ENCODE results near the gene ALG8.

The ALG8 gene

DNA sequence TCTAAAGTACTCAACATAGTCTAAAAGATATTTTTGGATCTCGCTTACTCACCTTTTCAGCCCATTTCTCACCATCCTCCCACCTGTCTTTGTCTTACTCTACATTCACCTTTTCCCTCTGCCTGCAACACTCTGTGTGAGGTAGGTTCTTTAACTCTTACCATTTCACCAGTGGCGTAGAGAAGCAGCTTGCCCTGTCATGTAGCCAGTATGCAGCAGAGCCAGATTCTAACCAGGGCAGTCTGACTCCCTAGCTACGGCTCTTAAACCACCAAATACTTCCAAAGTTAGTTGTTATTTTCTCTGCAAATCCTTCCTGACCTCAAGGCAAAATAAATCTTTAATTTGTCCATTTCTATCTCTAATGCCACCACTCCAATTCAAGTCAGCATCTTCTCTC is 7.5 kb downstream of the ALG8 start:
- H3K27me3 ChIP-seq (ENCODE audit: low read depth, low read length): no peaks in the 10 kb centered on the region
- H3K9me3 ChIP-seq (ENCODE audit: control insufficient read depth in 1 of 2, low read length in 2 of 2): no peaks in the 10 kb centered on the region
- H3K4me1 ChIP-seq (ENCODE audit: control insufficient read depth in 1 of 2, insufficient read depth in 2 of 2, low read length in 2 of 2): no peaks in the 10 kb centered on the region
- no peak overlapping the region for H3K27ac ChIP-seq (ENCODE audit: low read length)
- no peak overlapping the region for H3K4me3 ChIP-seq (ENCODE audit: low read depth in 1 of 2, low read length in 2 of 2)
- H3K36me3 ChIP-seq (ENCODE audit: control insufficient read depth in 1 of 2, insufficient read depth in 2 of 2, low read length in 2 of 2): no peaks in the 10 kb centered on the region

DNA sequence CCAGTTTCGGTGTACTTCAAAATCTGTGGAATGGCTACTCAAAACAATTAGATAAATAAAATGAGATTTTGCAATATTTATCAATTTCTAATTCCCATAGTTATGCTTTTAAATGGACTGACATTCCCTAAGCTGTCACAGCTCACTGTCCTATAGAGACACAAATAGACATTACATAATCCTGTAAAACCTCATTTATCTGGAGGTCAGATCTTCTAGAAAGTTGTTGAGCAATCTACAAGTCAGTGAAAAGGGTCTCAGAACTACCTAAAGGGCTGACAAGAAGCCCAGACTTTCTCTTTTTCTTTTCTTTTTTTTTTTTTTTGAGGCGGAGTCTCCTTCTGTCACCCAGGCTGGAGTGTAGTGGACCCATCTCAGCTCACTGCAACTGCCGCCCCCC is 12.0 kb downstream of the ALG8 start:
- H3K9me3 ChIP-seq (ENCODE audit: control insufficient read depth in 1 of 2, low read length in 2 of 2): no peaks in the 10 kb centered on the region
- H3K27ac ChIP-seq (ENCODE audit: low read length): no peak overlapping the region
- peaks cover 4 to 10% of the 10 kb centered on the region in 2 donors for H3K36me3 ChIP-seq (ENCODE audit: control insufficient read depth in 1 of 2, insufficient read depth in 2 of 2, low read length in 2 of 2)
- H3K4me3 ChIP-seq (ENCODE audit: low read depth in 1 of 2, low read length in 2 of 2): no peak overlapping the region
- no peaks in the 10 kb centered on the region for H3K27me3 ChIP-seq (ENCODE audit: low read depth, low read length)
- H3K4me1 ChIP-seq (ENCODE audit: control insufficient read depth in 1 of 2, insufficient read depth in 2 of 2, low read length in 2 of 2): no peaks in the 10 kb centered on the region

DNA sequence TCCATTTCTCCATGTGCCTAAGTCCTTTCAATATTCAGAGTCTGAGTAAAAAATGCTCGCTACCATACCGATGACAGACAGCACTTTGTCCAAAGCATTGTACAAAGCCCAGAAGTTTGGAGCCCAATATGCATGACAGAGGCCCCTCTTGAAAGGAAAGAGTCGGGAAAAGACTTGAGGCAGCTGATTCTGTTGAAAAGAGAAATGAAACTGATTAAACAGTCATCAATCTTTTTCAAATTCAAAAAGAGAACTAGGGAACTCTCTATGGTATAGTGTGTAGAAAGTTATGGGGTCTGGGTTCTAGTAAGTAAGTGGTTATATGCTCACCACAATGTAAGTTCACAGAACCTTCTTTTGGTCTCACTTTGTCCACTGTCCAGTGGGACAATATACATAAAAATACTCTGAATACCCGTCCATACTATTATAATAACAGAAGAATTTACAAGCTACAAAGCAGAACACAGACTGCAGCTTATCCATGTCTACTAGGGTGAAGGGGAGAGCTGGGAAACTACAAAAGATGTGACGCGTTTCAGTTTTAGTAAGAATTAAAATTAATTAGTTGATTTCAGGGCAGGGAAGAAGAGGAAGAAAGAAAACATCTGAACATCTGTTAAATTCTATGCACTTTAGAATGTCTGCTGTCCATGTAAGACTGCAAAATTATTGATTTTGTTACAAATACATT is 26.7 kb downstream of the ALG8 start:
- Histone ChIP-seq H3K27ac (ENCODE audit: low read length) (no peak overlapping the region), H3K9me3 (ENCODE audit: control insufficient read depth in 1 of 2, low read length in 2 of 2) (no peaks in the 10 kb centered on the region), H3K36me3 (ENCODE audit: control insufficient read depth in 1 of 2, insufficient read depth in 2 of 2, low read length in 2 of 2) (peaks cover 28 to 33% of the 10 kb centered on the region in 2 donors), H3K27me3 (ENCODE audit: low read depth, low read length) (no peaks in the 10 kb centered on the region), H3K4me3 (ENCODE audit: low read depth in 1 of 2, low read length in 2 of 2) (no peak overlapping the region), H3K4me1 (ENCODE audit: control insufficient read depth in 1 of 2, insufficient read depth in 2 of 2, low read length in 2 of 2) (no peaks in the 10 kb centered on the region)

GRCh38 chr11:78111298-78111697 is 28.1 kb downstream of the ALG8 start:
- Histone ChIP-seq H3K27me3 (ENCODE audit: low read depth, low read length) (no peaks in the 10 kb centered on the region), H3K9me3 (ENCODE audit: control insufficient read depth in 1 of 2, low read length in 2 of 2) (no peaks in the 10 kb centered on the region), H3K36me3 (ENCODE audit: control insufficient read depth in 1 of 2, insufficient read depth in 2 of 2, low read length in 2 of 2) (peaks cover 27 to 33% of the 10 kb centered on the region in 2 donors), H3K27ac (ENCODE audit: low read length) (no peak overlapping the region), H3K4me1 (ENCODE audit: control insufficient read depth in 1 of 2, insufficient read depth in 2 of 2, low read length in 2 of 2) (no peaks in the 10 kb centered on the region), H3K4me3 (ENCODE audit: low read depth in 1 of 2, low read length in 2 of 2) (no peak overlapping the region)

DNA sequence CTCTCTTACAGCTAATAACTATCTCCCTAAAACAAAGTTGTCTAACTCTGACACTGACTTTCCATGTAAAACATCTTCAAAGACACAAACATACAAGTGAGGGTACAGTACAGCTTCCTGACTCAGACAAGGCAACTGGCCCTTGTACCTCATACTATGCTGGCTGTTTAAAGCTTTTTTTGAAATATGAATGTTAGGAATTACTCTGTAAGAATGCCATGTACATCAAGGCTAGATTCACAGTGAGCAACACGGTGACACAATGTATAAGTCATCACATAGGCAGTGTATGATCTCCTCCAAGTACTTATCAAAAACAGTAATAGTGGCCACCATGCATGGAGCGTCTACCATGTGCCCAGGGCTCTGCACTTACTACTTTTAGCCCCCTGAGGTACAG is 28.6 kb downstream of the ALG8 start:
- Histone ChIP-seq H3K9me3 (ENCODE audit: control insufficient read depth in 1 of 2, low read length in 2 of 2) (no peaks in the 10 kb centered on the region), H3K4me1 (ENCODE audit: control insufficient read depth in 1 of 2, insufficient read depth in 2 of 2, low read length in 2 of 2) (no peaks in the 10 kb centered on the region), H3K4me3 (ENCODE audit: low read depth in 1 of 2, low read length in 2 of 2) (no peak overlapping the region), H3K27me3 (ENCODE audit: low read depth, low read length) (no peaks in the 10 kb centered on the region), H3K27ac (ENCODE audit: low read length) (no peak overlapping the region), H3K36me3 (ENCODE audit: control insufficient read depth in 1 of 2, insufficient read depth in 2 of 2, low read length in 2 of 2) (peaks cover 25 to 33% of the 10 kb centered on the region in 2 donors)

DNA sequence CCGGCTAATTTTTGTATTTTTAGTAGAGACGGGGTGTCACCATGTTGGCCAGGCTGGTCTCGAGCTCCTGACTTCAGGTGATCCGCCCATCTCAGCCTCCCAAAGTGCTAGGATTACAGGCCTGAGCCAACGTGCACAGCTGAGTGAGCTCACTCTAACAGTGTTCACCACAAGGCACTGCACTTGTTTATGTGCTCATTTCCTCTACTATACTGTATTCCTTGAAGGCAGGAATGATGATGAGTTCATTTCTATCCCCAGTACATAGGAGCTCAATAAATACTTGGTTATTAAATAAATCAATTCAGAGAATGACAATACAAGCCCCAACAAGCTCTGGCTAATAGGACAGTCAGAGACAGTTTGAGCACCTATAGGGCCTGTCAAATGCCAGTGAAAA is 29.1 kb downstream of the ALG8 start:
- Histone ChIP-seq H3K27ac (ENCODE audit: low read length) (no peak overlapping the region), H3K27me3 (ENCODE audit: low read depth, low read length) (no peaks in the 10 kb centered on the region), H3K36me3 (ENCODE audit: control insufficient read depth in 1 of 2, insufficient read depth in 2 of 2, low read length in 2 of 2) (peaks cover 25 to 33% of the 10 kb centered on the region in 2 donors), H3K4me1 (ENCODE audit: control insufficient read depth in 1 of 2, insufficient read depth in 2 of 2, low read length in 2 of 2) (no peaks in the 10 kb centered on the region), H3K4me3 (ENCODE audit: low read depth in 1 of 2, low read length in 2 of 2) (no peak overlapping the region), H3K9me3 (ENCODE audit: control insufficient read depth in 1 of 2, low read length in 2 of 2) (no peaks in the 10 kb centered on the region)

DNA sequence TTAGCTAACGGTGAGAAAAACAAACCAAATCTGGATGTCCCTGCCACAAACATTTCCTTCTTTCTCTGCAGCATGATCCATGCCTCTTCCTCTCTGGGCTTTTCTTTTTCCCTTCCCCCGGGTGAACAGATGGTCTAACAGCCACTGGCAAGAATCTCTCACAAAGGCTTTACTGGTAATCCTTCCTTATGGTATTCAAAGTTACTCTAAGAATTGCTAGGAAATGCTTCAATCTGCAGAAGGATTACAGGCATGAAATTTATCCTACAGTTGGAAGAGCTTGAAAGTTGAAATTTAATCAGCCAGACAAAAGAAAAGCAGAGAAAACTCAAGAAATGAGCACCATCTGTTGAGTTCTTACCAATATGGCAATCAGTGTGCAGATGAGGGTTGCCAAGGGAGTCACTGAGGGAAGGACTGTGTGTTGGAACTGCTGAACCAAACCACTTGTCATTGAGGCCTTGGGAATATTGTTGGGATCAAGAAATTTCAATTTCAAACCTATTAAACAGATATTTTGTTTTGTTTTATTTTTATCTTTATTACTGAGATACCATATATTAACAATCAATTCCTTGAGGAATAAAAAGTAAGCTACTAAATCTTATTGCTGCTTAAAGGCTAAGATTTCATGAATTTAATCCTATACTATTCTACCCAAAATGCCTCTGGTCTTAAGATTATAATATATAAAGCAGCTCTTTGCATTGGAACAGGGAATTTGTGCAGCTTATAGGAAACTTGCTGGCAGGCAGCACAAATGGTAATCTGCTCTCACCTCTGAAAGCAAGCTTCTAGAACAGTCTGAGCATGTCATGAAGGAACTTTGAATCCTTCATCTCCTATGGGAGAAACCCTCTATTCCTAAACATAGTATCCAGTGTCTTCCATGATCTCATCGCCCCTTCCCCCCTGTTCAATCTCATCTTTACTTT is 30.1 kb downstream of the ALG8 start:
- no peak overlapping the region for H3K4me3 ChIP-seq (ENCODE audit: low read depth in 1 of 2, low read length in 2 of 2)
- H3K4me1 ChIP-seq (ENCODE audit: control insufficient read depth in 1 of 2, insufficient read depth in 2 of 2, low read length in 2 of 2): no peaks in the 10 kb centered on the region
- no peak overlapping the region for H3K27ac ChIP-seq (ENCODE audit: low read length)
- no peaks in the 10 kb centered on the region for H3K9me3 ChIP-seq (ENCODE audit: control insufficient read depth in 1 of 2, low read length in 2 of 2)
- H3K36me3 ChIP-seq (ENCODE audit: control insufficient read depth in 1 of 2, insufficient read depth in 2 of 2, low read length in 2 of 2): peaks cover 25 to 32% of the 10 kb centered on the region in 2 donors
- H3K27me3 ChIP-seq (ENCODE audit: low read depth, low read length): no peaks in the 10 kb centered on the region

DNA sequence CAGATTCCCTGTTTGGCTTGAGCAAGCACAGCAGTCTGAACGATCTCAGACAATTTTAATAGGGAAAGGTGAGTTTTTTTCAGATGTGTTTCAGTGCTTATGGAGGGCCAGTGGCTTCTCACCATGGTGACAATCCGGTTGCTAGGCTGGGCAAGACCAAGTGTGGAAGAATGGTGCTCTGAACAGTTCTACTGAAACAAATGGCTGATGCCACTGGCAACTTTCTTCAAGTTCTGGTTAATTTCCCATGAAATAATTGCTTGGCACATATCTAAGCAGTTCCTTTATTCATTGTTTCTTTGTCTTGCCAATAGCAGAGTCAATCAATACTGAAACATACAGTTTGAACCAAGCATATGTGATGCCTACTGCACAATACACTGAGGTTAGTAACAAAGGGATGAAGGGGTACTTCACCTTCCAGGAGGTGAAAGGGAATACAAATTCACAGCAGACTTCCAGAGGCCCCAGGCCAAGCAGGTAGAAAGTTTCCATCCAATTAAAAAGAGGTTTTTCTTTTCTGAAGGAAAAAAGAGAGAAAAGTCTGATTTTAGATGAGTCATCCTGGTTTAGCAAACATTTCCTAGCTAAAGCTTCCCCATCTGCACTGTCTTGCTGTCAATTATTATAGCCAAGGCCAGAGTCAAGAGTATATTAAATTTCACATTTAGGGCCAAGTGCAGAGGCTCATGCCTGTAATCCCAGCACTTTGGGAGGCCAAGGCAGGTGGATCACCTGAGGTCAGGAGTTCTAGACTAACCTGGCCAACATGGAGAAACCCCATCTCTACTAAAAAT is 38.6 kb downstream of the ALG8 start:
- H3K27ac ChIP-seq (ENCODE audit: low read length): no peak overlapping the region
- peaks cover 11 to 14% of the 10 kb centered on the region in 2 donors for H3K36me3 ChIP-seq (ENCODE audit: control insufficient read depth in 1 of 2, insufficient read depth in 2 of 2, low read length in 2 of 2)
- H3K9me3 ChIP-seq (ENCODE audit: control insufficient read depth in 1 of 2, low read length in 2 of 2): no peaks in the 10 kb centered on the region
- no peak overlapping the region for H3K4me3 ChIP-seq (ENCODE audit: low read depth in 1 of 2, low read length in 2 of 2)
- H3K27me3 ChIP-seq (ENCODE audit: low read depth, low read length): no peaks in the 10 kb centered on the region
- no peaks in the 10 kb centered on the region for H3K4me1 ChIP-seq (ENCODE audit: control insufficient read depth in 1 of 2, insufficient read depth in 2 of 2, low read length in 2 of 2)

DNA sequence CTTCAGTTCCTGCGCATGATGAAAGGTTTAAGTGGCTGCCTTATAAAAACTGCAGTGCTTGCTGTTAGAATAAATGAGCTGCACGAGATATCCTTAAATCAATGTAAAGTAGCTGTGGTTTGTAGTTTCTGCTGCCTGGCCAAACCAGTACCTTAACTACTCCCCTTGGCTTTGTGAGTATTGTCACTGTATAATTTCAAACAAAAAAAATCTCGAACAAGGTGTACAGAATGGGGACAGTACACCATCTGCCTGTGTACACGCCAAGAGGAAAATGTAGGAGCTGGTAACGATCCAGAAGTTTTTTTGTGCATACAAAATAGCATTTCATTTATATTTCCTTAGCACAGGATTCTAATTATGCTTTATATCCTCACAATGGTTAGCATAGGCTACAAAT is 39.2 kb downstream of the ALG8 start:
- H3K9me3 ChIP-seq (ENCODE audit: control insufficient read depth in 1 of 2, low read length in 2 of 2): no peaks in the 10 kb centered on the region
- no peaks in the 10 kb centered on the region for H3K4me1 ChIP-seq (ENCODE audit: control insufficient read depth in 1 of 2, insufficient read depth in 2 of 2, low read length in 2 of 2)
- peaks cover 11 to 14% of the 10 kb centered on the region in 2 donors for H3K36me3 ChIP-seq (ENCODE audit: control insufficient read depth in 1 of 2, insufficient read depth in 2 of 2, low read length in 2 of 2)
- no peak overlapping the region for H3K27ac ChIP-seq (ENCODE audit: low read length)
- no peaks in the 10 kb centered on the region for H3K27me3 ChIP-seq (ENCODE audit: low read depth, low read length)
- H3K4me3 ChIP-seq (ENCODE audit: low read depth in 1 of 2, low read length in 2 of 2): no peak overlapping the region

DNA sequence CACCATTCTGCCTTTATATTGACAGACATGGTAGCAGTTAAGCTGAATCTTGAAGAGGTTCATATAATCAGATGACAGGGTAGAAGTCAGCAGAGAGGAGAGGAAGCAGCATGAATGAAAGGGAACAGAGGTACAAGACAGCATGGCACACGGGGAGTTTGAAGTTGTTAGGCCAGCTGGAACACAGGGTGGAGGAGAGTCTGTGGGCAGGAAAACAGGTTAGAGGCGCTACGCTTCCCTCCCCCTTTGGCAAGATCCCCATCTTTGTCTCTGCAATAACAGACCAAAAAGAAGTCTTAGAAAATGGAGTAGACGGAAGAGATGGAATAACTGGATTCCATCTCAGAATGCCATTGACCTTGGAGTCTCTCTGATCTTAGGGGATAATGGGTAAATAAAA is 39.8 kb downstream of the ALG8 start:
- Histone ChIP-seq H3K9me3 (ENCODE audit: control insufficient read depth in 1 of 2, low read length in 2 of 2) (no peaks in the 10 kb centered on the region), H3K4me1 (ENCODE audit: control insufficient read depth in 1 of 2, insufficient read depth in 2 of 2, low read length in 2 of 2) (no peaks in the 10 kb centered on the region), H3K27ac (ENCODE audit: low read length) (no peak overlapping the region), H3K27me3 (ENCODE audit: low read depth, low read length) (no peaks in the 10 kb centered on the region), H3K4me3 (ENCODE audit: low read depth in 1 of 2, low read length in 2 of 2) (no peak overlapping the region), H3K36me3 (ENCODE audit: control insufficient read depth in 1 of 2, insufficient read depth in 2 of 2, low read length in 2 of 2) (peaks cover 11 to 16% of the 10 kb centered on the region in 2 donors)

All from muscle layer of duodenum (tissue), 2 donors.